Measurements from ENCODE around the gene PRODH2.
"Not testable (repeated sequence)": the region's sequence is repeated elsewhere in the genome, so short reads cannot be mapped to it uniquely, and the experiment has no call there.

Gene PRODH2

DNA sequence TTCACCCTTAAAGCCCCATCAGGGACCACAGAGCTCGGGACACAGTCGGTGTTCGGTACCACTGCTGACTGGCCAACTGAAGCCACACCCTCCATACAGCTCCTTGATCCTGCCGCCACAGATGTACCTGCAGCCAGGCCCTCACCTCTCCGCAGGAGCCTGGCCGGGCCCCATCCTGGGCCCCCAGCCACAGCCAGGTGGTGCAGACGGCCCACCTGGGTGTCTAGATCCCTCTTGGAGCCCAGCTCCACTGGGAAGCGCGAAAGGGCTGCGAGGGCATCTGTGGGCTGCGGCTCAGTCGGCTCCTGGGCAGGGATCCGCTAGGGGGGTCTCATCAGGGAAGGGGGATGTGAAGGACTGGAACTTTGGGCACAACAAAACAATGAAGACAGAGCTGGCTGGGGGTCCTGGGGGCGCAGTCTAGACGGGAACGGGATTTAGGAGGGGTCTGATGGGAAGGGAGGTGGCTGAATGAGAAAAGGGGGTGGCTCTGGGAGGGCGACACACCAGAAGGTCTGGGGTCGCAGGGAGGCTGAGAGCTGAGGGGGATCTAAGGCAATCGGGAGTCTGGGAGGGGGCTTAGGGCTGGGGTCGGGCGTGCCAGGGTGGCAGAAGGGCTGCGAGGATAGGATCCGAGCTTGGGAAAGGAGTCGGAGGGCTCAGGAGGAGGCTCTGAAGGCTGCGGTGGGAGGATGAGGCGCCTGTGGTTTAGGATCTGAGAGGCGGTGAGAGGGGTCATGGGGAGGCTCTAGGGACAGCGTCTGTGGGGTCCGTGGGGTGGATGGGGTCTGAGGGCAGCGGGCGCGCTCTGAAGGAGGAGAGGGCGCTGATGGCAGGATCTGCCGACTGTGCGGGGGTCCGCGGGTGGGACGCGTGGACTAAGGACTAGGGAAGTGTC lies 15.8 kb downstream of the PRODH2 start:
- DNase-seq: no peak

DNA sequence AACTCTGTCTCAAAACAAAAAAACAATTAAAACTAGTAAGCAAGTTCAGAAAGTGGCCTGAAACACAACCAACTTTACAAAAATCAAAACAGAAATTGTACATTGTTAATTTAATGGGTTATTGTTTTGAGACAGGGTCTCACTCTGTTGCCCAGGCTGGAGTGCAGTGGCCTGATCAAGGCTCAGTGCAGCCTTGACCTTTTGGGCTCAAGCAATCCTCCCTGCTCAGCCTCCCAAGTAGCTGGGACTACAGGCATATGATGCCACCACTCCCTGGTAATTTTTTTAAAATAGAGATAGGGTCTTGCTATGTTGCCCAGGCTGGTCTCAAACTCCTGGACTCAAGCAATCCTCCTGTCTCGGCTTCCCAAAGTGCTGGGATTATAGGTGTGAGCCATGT lies 17.1 kb downstream of the PRODH2 start:
- not testable (repeated sequence) for DNase-seq

- no peak for DNase-seq
Observed at GRCh38 chr19:35793381-35794165, 19.1 kb downstream of the PRODH2 start.

- DNase-seq: no peak
Observed at GRCh38 chr19:35792888-35793287, 19.8 kb downstream of the PRODH2 start.

- DNase-seq: no peak
Observed at GRCh38 chr19:35792312-35792711, 20.3 kb downstream of the PRODH2 start.

DNA sequence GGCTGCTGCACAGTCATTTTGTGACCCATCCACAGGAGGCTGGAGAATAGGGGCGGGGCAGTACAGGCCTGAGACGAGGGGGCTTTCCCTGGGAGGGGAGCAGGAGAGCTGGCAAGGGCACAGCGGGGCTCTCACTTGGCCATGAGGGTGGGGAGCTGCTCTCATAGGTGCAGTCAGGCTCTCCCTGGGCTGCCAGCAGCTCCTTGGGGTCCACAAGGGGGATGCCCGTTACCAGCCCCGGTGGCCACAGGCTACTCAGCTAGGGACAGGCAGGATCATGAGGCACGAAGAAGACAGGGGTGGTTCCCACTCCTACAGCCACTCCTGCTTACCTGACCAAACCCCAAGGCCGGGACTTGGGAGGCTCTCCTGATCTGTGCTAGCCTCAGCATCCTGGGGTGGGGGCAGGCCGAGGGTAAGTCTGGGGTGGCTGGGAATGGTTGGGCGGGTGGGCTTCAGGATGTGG lies 20.8 kb downstream of the PRODH2 start:
- DNase-seq: no peak

DNA sequence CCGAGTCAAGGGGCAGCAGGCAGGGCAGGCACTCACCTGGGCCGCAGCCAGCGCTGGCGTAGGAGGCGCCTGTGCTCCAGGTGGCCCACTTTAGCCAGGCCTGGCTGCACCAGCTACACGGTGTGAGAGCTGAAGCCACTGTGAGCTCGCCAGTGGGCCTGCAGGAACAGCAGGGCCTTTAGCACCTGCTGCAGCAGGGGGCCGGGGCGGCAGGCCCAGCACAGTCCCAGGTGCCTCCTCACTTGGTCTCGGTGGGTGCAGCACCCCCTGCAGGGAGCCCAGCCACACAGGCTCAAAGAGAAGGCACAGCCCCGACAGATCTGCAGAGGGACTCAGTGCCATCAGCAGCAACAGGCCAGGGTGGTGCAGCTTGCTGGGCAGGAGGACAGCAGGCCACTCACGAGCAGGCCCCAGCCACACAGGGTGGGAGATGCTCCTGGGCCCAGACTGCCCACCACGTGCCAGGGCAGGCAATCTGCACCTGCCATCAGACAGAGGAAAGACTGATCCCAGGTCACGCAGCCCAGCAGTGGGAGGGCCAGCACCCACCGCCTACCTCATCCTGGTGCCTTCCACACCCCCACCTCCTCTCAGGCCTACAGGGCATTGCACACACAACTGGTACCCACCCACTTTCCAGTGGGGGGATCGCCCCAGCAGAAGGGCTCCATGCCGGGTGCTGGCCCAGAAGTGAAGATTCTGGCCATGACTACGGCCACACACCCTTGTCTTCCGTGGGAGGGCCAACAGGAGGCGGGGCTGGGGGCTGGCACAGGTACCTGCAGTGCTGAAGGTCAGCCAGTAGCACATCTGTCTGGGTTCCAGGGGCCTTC lies 21.4 kb downstream of the PRODH2 start:
- DNase-seq: peak in 1 of 6 experiments; percentile 3

GRCh38 chr19:35789978-35790944 lies 22.4 kb downstream of the PRODH2 start:
- no peak for DNase-seq

GRCh38 chr19:35789195-35789977 lies 23.3 kb downstream of the PRODH2 start:
- no peak for DNase-seq

GRCh38 chr19:35788205-35788960 lies 24.3 kb downstream of the PRODH2 start:
- DNase-seq: no peak

DNA sequence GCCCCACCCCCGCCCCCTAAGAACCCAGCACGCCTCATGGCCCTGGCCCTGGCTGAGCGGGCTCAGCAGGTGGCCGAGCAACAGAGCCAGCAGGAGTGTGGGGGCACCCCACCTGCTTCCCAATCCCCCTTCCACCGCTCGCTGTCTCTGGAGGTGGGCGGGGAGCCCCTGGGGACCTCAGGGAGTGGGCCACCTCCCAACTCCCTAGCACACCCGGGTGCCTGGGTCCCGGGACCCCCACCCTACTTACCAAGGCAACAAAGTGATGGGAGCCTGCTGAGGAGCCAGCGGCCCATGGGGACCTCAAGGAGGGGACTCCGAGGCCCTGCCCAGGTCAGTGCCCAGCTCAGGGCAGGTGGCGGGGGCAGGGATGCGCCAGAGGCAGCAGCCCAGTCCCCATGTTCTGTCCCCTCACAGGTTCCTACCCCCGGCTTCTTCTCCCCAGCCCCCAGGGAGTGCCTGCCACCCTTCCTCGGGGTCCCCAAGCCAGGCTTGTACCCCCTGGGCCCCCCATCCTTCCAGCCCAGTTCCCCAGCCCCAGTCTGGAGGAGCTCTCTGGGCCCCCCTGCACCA lies 25.3 kb downstream of the PRODH2 start:
- DNase-seq: no peak

GRCh38 chr19:35786299-35787160 lies 26.1 kb downstream of the PRODH2 start:
- no peak for DNase-seq

DNA sequence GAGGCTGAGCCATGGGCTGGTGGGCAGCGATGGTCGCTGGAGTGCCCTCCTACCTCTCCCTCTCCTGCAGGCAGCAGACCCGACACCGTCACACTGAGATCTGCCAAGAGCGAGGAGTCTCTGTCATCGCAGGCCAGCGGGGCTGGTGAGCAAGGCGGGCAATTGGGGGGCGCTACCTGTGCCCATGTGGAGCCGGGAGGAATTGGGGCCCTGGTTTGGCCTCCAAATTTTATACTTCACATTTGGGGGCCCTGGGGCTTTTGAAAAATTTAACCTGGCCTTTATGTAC lies 27.4 kb downstream of the PRODH2 start:
- DNase-seq: no peak

GRCh38 chr19:35784503-35785338 lies 27.9 kb downstream of the PRODH2 start:
- DNase-seq: no peak

GRCh38 chr19:35783469-35784434 lies 28.9 kb downstream of the PRODH2 start:
- DNase-seq: no peak

GRCh38 chr19:35782589-35782988 lies 30.1 kb downstream of the PRODH2 start:
- DNase-seq: no peak

- no peak for DNase-seq
Observed at GRCh38 chr19:35781650-35782049, 31.0 kb downstream of the PRODH2 start.
